VCaP (cell line): Measurements from ENCODE around the gene SMAP2.

Experiments
- H3K27ac ChIP-seq: fragments of 450-650 bp; 2 replicates; pipeline ENCODE4 v1.5.1; 2017
- TF ChIP-seq, protein P1 (sequence below): fragments of 450-650 bp; conservative IDR thresholded peaks from 2 replicates; pipeline ENCODE4 v1.5.1; 2017; ENCODE audit warnings: mild to moderate bottlenecking, moderate library complexity

The SMAP2 gene

DNA sequence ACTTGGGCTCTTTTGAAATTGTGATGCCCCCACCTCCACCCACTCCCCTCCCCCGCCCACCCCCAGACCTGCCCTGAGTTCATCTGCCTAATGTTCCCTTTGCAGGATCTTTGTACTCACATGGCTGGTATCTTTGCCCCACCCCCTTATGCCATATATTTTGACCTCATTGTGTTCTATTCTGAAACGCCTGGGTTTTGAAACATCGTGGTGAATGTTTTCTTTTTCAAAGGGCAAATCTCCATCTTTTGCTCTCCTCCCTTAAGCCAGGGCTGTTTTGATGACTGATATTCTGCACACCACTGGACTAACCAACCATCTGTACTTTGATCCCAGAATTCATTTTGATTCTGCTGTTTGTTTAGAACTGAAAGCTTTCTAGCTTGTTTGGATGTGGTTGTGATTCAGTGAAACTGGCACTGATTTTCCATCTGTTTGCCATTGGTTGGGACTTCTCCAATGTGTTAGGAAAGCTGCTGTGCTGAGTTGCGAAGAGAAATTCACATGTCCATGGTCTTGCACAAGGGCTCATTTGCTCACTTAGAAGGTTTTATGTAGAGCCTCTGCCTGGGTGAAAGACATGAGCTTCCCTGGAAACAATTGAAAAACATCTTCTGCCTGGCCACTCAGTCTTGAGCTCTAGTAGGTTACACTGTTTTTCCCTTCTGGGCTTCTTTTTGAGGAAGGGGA is 16.5 kb downstream of the SMAP2 start:
- H3K27ac ChIP-seq: no peak overlapping the region
- TF ChIP-seq, protein P1, sequence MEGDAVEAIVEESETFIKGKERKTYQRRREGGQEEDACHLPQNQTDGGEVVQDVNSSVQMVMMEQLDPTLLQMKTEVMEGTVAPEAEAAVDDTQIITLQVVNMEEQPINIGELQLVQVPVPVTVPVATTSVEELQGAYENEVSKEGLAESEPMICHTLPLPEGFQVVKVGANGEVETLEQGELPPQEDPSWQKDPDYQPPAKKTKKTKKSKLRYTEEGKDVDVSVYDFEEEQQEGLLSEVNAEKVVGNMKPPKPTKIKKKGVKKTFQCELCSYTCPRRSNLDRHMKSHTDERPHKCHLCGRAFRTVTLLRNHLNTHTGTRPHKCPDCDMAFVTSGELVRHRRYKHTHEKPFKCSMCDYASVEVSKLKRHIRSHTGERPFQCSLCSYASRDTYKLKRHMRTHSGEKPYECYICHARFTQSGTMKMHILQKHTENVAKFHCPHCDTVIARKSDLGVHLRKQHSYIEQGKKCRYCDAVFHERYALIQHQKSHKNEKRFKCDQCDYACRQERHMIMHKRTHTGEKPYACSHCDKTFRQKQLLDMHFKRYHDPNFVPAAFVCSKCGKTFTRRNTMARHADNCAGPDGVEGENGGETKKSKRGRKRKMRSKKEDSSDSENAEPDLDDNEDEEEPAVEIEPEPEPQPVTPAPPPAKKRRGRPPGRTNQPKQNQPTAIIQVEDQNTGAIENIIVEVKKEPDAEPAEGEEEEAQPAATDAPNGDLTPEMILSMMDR: no peak

DNA sequence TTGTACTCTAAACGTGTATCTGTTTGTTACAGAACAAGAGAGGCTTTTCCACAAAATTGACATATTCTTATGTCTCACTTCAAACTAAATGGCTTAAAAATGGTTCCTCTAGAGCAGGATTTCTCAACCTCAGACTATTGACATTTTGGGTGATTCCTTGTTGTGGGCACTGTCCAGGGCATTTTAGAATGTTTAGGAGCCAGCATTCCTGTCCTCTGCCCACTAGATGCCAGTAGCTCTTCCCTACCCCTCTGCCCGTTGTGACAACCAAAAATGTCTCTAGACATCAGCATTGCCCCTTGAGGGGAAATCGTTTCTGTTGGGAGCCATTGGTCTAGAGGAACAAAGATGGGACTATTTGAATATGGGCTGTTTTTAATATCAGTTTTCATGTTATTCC is 17.3 kb downstream of the SMAP2 start:
- TF ChIP-seq, protein P1: no peak
- no peak overlapping the region for H3K27ac ChIP-seq

DNA sequence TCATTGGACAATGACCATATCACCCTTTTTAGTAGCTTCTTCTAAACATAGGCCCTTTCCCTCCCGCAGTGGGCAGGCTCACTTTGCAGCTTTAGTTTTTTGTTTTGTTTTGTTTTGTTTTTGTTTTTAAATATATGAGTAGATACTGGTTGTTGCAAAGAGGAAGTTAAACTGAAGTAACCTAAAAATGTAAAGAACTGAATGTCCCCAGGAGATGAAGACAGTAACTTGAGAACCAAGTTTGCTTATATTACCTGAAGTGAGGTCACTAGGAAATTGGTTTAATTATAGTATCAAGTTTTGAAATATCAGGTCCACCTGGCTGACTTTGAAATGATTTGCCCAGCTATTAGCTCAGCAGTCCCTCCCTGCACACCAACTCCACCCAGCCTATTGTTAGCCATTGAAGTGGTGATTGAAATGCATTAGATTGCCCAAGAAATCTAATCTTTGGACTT is 18.2 kb downstream of the SMAP2 start:
- TF ChIP-seq, protein P1: no peak
- no peak overlapping the region for H3K27ac ChIP-seq

DNA sequence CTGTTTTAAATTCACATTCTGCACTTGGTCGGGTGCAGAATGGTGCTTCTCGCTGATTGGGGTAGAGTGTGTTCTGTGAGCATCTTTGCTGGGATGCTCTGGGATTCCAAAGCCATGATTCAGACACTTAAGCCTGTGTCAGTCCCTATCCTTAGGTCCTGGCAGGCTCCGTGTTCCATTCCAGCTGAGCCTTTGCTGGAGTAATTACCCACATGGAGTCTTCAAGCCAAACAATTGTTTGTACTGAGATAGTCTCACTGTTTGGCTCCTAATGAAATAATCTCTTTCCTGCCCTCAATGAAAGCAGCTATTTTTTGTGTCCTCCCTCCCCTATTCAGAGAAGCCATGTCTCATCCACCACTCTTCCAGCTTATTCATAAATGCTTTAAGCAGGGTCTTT is 18.7 kb downstream of the SMAP2 start:
- H3K27ac ChIP-seq: no peak overlapping the region
- TF ChIP-seq, protein P1: no peak

DNA sequence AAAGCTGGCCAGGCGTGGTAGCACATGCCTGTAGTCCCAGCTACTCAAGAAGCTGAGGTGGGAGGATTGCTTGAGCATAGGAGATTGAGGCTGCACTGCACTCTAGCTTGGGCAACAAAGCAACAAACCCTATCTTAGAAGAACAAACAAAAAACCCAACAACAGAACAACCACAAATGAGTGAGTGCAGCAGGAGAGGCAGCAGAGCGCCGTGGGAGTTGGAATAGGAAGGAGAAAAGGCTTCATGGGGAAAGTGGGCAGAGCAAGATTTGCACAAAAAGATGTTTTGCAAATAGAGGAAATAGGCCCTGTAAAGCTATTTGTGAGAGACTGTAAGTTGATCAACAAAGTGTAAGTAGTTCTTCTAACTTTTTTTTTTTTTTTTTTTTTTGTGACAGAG is 19.6 kb downstream of the SMAP2 start:
- TF ChIP-seq, protein P1: no peak
- H3K27ac ChIP-seq: no peak overlapping the region

DNA sequence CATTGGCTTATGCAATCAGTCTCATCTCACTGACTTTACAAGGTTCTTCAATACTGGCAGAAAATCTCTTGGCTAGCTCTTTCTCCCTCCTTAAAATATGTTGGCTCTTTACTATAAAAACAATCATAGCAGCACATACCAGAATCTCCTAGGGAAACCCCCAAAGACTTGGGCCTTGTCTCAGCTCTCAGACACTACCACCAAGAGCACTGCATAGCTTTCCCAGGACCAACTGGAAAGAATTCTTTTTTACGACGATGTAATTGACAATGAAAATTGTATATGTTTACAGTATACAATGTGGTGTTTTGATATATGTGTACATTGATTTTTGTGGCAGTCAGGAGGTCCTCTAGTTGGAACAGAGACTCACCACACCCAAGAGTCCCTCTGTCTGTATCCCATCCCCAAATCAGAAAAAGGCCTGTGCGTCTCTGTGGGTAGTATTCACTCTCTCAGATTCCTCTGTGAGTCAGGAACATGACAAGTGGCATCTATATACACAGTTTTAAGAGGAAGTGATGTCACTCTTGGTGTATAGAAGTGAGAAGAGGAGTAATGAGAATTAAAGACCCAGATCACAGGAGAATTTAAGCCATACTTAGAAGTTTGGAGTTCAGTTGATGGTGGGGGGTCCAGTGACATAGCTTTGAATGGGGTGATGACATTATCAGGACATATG is 21.1 kb downstream of the SMAP2 start:
- TF ChIP-seq, protein P1: no peak

DNA sequence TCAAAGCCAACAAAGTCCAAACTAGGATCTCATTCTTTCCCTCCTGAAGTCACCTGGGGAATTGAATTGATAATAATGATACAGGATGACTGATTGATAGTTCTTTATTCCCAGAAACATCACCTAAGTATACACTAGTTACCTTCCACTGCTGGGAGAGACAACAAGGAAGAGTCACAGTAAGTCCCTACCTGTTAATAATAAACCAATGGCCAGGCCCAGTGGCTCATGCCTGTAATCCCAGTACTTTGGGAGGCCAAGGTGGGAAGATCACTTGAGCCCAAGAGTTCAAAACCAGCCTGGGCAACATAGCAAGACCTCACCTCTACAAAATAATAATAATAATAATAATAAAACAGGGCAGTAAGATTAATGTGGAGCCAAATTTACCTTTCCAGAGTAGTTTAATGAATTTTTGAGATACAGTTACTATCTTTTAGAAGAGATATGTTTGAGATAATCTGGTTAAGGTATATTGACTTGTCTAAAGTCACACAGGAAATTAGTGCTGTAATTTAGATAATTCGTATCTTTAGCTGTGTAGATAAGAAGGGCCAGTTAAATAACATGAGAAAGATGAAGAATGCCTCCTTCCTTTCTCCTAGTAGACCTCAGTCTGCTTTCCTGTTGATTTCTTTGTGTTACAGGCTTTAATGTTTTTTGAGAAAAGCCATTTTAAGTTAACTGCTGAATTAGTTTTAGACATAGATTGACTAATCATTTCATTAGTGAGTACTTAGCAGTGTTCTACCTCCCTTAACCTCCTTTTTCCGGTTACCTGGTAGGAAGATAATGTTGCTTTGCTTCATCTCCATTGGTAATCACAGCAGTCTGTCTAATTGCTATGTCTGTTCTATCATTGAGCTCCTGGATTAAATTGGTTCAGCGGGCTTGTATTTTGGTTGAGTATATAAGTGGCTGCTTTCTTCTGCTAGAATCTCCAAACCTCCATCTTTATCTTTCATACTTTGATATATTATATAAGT is 22.0 kb downstream of the SMAP2 start:
- no peak overlapping the region for H3K27ac ChIP-seq

More for the DNA sequence above, 21.1 kb downstream of the SMAP2 start:
- H3K27ac ChIP-seq: no peak overlapping the region

More for the DNA sequence above, 22.0 kb downstream of the SMAP2 start:
- TF ChIP-seq, protein P1: no peak
